ENCODE measurements around the gene RNU1-4. TPM values are rescaled to one million over a fixed set of nuclear protein-coding genes. Genes with fewer than 3 reads are reported as not detected.

RNU1-4 gene
- total RNA-seq, 1 donor from 2014 or later, result 2,859 TPM

GRCh38 chr1:16718908-16719533, 21.3 kb upstream of the RNU1-4 start:
- H3K4me3 Mint-ChIP-seq (ENCODE audit: unreplicated experiment), result no peak overlapping the region
- DNase-seq (ENCODE audit: extremely low spot score, unreplicated experiment), result no peak
- H3K27ac Mint-ChIP-seq (ENCODE audit: unreplicated experiment), result no peak overlapping the region
- no peak for TF ChIP-seq CTCF (IDR thresholded peaks at IDR 0.05)
- no peaks in the 10 kb centered on the region for H3K4me1 Mint-ChIP-seq (ENCODE audit: unreplicated experiment)
- H3K36me3 Mint-ChIP-seq (ENCODE audit: unreplicated experiment), result no peaks in the 10 kb centered on the region
- H3K27me3 Mint-ChIP-seq (ENCODE audit: unreplicated experiment), result peaks cover 22% of the 10 kb centered on the region
- H3K9me3 Mint-ChIP-seq (ENCODE audit: unreplicated experiment), result no peaks in the 10 kb centered on the region

GRCh38 chr1:16719571-16720350, 20.6 kb upstream of the RNU1-4 start:
- no peak for TF ChIP-seq CTCF (IDR thresholded peaks at IDR 0.05)

GRCh38 chr1:16720351-16721223, 19.7 kb upstream of the RNU1-4 start:
- no peak for DNase-seq (ENCODE audit: extremely low spot score, unreplicated experiment)
- no peak overlapping the region for H3K4me3 Mint-ChIP-seq (ENCODE audit: unreplicated experiment)
- H3K4me1 Mint-ChIP-seq (ENCODE audit: unreplicated experiment), result no peaks in the 10 kb centered on the region
- H3K9me3 Mint-ChIP-seq (ENCODE audit: unreplicated experiment), result no peaks in the 10 kb centered on the region
- no peak for TF ChIP-seq CTCF (IDR thresholded peaks at IDR 0.05)
- H3K36me3 Mint-ChIP-seq (ENCODE audit: unreplicated experiment), result no peaks in the 10 kb centered on the region
- H3K27ac Mint-ChIP-seq (ENCODE audit: unreplicated experiment), result no peak overlapping the region
- H3K27me3 Mint-ChIP-seq (ENCODE audit: unreplicated experiment), result peaks cover 22% of the 10 kb centered on the region

More at GRCh38 chr1:16719571-16720350, 20.6 kb upstream of the RNU1-4 start:
- no peaks in the 10 kb centered on the region for H3K9me3 Mint-ChIP-seq (ENCODE audit: unreplicated experiment)
- H3K27ac Mint-ChIP-seq (ENCODE audit: unreplicated experiment), result no peak overlapping the region
- H3K4me1 Mint-ChIP-seq (ENCODE audit: unreplicated experiment), result no peaks in the 10 kb centered on the region
- H3K27me3 Mint-ChIP-seq (ENCODE audit: unreplicated experiment), result peaks cover 22% of the 10 kb centered on the region
- no peak overlapping the region for H3K4me3 Mint-ChIP-seq (ENCODE audit: unreplicated experiment)
- H3K36me3 Mint-ChIP-seq (ENCODE audit: unreplicated experiment), result no peaks in the 10 kb centered on the region
- no peak for DNase-seq (ENCODE audit: extremely low spot score, unreplicated experiment)

- no peaks in the 10 kb centered on the region for H3K4me1 Mint-ChIP-seq (ENCODE audit: unreplicated experiment)
- no peak for DNase-seq (ENCODE audit: extremely low spot score, unreplicated experiment)
- H3K36me3 Mint-ChIP-seq (ENCODE audit: unreplicated experiment), result no peaks in the 10 kb centered on the region
- no peak for TF ChIP-seq CTCF (IDR thresholded peaks at IDR 0.05)
- H3K27ac Mint-ChIP-seq (ENCODE audit: unreplicated experiment), result no peak overlapping the region
- no peaks in the 10 kb centered on the region for H3K9me3 Mint-ChIP-seq (ENCODE audit: unreplicated experiment)
- no peak overlapping the region for H3K4me3 Mint-ChIP-seq (ENCODE audit: unreplicated experiment)
- H3K27me3 Mint-ChIP-seq (ENCODE audit: unreplicated experiment), result peaks cover 20% of the 10 kb centered on the region
Measured at GRCh38 chr1:16721871-16722641, 18.3 kb upstream of the RNU1-4 start.

Data from osteocyte (in vitro differentiated cells).